ENCODE data around the gene RABL2B.
A peak's percentile ranks its signal among the peaks of the same experiment; 100 is the strongest.

The RABL2B gene

DNA sequence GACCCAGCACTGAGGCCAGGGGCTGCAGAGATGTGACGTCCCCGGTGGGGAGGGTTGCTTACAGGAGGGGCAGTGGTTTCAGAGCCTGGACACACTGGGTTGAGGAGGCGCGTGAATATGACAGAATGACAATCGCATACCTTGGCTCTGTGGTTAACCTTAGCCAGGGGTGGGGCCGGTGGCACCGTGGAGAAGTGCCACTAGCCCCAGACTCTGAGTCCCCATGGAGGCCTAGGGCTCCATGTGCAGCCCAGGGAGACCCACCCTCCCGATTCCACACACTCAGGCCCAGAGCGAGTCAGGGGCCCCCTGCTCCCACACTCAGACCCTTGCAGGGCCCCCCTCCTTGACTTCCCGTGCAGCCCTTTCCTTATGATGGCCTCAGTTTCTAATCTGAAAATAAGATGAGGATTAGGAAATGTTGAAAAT lies 49.1 kb downstream of the RABL2B start:
- H3K36me3 Mint-ChIP-seq (ENCODE audit: low read depth) = peaks cover 4% of the 10 kb centered on the region
- H3K4me1 Mint-ChIP-seq = peaks cover 21% of the 10 kb centered on the region
- DNase-seq = no peak
- peaks cover 43% of the 10 kb centered on the region for H3K27me3 Mint-ChIP-seq (ENCODE audit: low read depth, poor library complexity)
- TF ChIP-seq, protein P1, sequence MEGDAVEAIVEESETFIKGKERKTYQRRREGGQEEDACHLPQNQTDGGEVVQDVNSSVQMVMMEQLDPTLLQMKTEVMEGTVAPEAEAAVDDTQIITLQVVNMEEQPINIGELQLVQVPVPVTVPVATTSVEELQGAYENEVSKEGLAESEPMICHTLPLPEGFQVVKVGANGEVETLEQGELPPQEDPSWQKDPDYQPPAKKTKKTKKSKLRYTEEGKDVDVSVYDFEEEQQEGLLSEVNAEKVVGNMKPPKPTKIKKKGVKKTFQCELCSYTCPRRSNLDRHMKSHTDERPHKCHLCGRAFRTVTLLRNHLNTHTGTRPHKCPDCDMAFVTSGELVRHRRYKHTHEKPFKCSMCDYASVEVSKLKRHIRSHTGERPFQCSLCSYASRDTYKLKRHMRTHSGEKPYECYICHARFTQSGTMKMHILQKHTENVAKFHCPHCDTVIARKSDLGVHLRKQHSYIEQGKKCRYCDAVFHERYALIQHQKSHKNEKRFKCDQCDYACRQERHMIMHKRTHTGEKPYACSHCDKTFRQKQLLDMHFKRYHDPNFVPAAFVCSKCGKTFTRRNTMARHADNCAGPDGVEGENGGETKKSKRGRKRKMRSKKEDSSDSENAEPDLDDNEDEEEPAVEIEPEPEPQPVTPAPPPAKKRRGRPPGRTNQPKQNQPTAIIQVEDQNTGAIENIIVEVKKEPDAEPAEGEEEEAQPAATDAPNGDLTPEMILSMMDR (IDR thresholded peaks at IDR 0.05) = no peak
- H3K4me3 Mint-ChIP-seq = no peak overlapping the region
- H3K9me3 Mint-ChIP-seq = no peaks in the 10 kb centered on the region
- H3K27ac Mint-ChIP-seq = no peak overlapping the region

DNA sequence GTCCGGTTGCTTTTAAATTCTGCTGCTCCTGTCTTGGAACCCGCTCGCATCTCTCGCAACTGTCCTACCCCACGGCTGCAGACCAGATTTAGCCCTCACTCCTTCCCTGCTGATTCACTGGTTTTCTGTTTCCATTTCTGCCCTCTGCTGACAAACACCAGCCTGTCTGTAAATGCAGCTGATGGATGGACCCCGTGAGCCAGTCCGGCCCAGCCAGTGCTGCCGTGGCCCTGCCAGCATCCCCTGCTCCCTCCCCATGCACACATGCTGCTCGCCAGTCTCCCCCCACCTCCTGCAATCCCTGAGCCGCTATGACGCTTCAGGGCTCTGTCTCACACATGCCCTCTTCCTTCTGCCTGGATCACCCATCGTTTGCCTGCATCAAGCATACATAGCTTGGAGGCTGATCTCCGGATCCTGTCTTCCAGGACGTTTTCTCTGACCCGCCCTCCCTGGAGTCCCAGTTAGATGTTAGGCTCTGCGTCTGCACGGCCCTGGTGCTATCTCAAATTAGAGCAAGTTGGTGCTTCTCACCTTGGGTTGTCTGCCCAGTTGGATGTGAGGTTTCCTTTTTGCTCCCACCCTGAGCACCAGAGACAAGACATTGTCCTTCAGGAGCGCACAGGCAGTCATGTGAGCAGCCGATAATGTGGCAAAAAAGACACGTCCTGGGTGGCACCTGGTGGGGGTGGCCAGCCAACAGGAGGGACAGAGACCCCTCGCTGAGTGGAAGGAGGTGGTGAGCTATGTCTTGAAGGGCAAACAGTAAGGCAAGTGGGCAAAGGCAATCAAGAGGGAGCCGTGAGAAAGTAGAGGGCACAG lies 49.7 kb downstream of the RABL2B start:
- TF ChIP-seq, protein P1 (IDR thresholded peaks at IDR 0.05) = no peak
- DNase-seq = no peak
- Mint-ChIP-seq H3K4me3 (no peak overlapping the region), H3K27me3 (ENCODE audit: low read depth, poor library complexity) (peaks cover 43% of the 10 kb centered on the region), H3K4me1 (peaks cover 21% of the 10 kb centered on the region), H3K27ac (peak overlapping the region; percentile 93), H3K9me3 (no peaks in the 10 kb centered on the region), H3K36me3 (ENCODE audit: low read depth) (peaks cover 4% of the 10 kb centered on the region)

DNA sequence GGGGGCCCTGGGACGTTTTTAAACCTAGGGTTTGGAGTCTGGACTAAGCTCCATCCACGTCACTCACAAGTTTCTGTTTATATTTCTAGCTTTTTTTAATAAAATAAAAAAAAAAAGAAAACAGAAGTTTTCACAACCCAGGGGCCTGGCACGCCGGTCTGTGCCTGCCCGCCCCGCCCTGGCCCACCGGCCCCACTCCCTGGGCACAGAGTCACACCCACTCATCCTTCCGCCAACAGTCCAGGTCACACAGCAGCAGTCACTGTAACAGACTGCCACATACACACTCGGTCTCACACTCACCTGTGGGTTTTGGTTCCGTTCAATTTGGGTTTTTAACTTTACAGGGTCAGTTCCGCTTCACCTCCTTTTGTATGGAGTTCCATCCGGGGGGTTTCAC lies 50.8 kb downstream of the RABL2B start:
- H3K9me3 Mint-ChIP-seq = no peaks in the 10 kb centered on the region
- H3K27me3 Mint-ChIP-seq (ENCODE audit: low read depth, poor library complexity) = peaks cover 36% of the 10 kb centered on the region
- TF ChIP-seq, protein P1 (IDR thresholded peaks at IDR 0.05) = no peak
- no peak overlapping the region for H3K27ac Mint-ChIP-seq
- no peak overlapping the region for H3K4me3 Mint-ChIP-seq
- H3K36me3 Mint-ChIP-seq (ENCODE audit: low read depth) = peaks cover 4% of the 10 kb centered on the region
- no peak for DNase-seq
- peaks cover 22% of the 10 kb centered on the region for H3K4me1 Mint-ChIP-seq

DNA sequence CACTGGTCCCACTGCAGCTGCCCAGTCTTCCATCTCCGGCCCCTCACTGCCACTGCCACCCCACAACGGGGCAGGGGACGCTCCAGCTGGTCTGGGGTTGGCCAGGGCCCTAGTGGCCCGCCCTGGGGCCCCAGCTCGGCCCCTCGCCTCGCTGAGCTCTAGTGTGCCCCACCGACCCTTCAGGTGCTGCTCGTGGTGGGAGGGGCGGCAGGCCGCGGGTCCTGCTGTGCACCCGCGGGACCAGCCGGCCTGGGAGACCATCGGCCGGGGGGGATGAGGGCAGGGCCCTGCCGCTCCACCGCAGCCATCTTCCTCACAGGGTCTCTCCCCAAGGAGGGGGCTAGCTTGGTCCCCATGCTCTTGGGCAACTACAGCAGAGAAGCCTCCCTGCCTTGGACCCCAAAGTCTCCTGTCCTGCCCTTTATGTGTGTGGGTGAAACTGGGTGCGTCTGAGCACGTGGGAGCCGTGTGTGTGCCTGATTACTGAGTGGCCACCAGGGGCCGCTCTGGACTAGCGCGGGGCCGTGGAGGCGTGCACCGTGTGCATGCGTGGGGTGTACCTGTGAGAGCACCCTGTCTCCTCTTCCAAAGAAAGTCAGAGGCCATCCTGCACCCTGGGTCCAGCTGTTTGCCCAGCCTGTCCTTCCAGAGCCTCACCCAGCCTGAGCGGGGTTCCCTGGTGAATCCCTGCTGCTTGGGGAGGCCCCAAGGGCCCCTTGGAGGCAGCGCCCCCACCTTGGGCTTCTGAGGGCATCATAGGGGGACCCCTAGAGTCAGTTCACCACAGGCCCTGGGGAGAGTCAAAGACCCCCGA lies 51.4 kb downstream of the RABL2B start:
- Mint-ChIP-seq H3K4me1 (peaks cover 28% of the 10 kb centered on the region), H3K27me3 (ENCODE audit: low read depth, poor library complexity) (peaks cover 30% of the 10 kb centered on the region), H3K9me3 (no peaks in the 10 kb centered on the region), H3K36me3 (ENCODE audit: low read depth) (peaks cover 4% of the 10 kb centered on the region), H3K27ac (no peak overlapping the region), H3K4me3 (peak overlapping the region; percentile 28)
- peak; percentile 47 for DNase-seq
- TF ChIP-seq, protein P1 (IDR thresholded peaks at IDR 0.05) = peak; percentile 62

DNA sequence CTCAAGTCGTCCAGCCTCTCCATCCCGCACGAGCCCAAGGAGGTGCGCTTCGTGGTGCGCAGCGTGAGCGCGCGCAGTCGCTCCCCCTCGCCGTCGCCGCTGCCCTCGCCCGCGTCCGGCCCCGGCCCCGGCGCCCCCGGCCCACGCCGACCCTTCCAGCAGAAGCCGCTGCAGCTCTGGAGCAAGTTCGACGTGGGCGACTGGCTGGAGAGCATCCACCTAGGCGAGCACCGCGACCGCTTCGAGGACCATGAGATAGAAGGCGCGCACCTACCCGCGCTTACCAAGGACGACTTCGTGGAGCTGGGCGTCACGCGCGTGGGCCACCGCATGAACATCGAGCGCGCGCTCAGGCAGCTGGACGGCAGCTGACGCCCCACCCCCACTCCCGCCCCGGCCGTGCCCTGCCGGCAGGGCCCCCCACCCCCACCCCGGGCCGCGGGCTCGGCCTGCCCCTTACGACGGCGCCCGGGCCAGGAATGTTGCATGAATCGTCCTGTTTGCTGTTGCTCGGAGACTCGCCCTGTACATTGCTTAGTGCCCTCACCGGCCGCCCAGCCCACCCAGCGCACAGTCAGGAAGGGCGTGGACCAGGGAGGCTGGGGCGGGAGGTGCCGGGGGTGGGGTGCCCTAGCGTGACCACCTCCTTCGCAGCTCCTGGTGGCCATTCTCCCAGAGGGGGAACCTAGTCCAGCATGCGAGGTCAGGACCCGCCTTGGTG lies 52.3 kb downstream of the RABL2B start:
- no peak for DNase-seq
- no peaks in the 10 kb centered on the region for H3K9me3 Mint-ChIP-seq
- TF ChIP-seq, protein P1 (IDR thresholded peaks at IDR 0.05) = no peak
- H3K36me3 Mint-ChIP-seq (ENCODE audit: low read depth) = peaks cover 4% of the 10 kb centered on the region
- H3K4me3 Mint-ChIP-seq = no peak overlapping the region
- H3K27me3 Mint-ChIP-seq (ENCODE audit: low read depth, poor library complexity) = peaks cover 20% of the 10 kb centered on the region
- no peak overlapping the region for H3K27ac Mint-ChIP-seq
- H3K4me1 Mint-ChIP-seq = peaks cover 28% of the 10 kb centered on the region

Data from nephron progenitor cell (in vitro differentiated cells).